ENCODE data around the gene IL6ST. TPM values are rescaled to one million over a fixed set of nuclear protein-coding genes. Genes with fewer than 3 reads are reported as not detected.

The IL6ST gene
- total RNA-seq, 4 donors from 2014 or later: 51.3 to 179 (median 136) TPM

- no peak for DNase-seq
- no peaks in the 10 kb centered on the region for H3K9me3 ChIP-seq
- H3K27me3 ChIP-seq: no peaks in the 10 kb centered on the region
- in situ Hi-C loops (cut with MboI; ENCODE audit: low pct_ligation_motif_present in 1 of 4, low pct_unique_long_range_greater_than_20kb in 1 of 4, low sequenced_read_pairs in 3 of 4): loop anchor here in 2 of 4 donors (25.0 kb wide), 2 partner anchors 263 to 913 kb away; no protein-coding TSS in a partner anchor
- no peak overlapping the region for H3K27ac ChIP-seq
- peaks cover 0 to 6% (median 0%) of the 10 kb centered on the region in 4 donors for H3K4me1 ChIP-seq
- WGBS, 2 donors (ENCODE audit: low coverage in 1 of 2): 97% methylated on average over 11 of the region's 11 CpGs; no CpG with 5 or more reads in 1 of the 2 donors
- intact Hi-C loops (cut with DNase I; ENCODE audit: low total_unique reads): no loop called here
- H3K36me3 ChIP-seq: no peaks in the 10 kb centered on the region
- TF ChIP-seq CTCF (IDR thresholded peaks at IDR 0.05) (no peak), EP300 (IDR thresholded peaks at IDR 0.05; ENCODE audit: low read depth) (no peak), POLR2A (IDR thresholded peaks at IDR 0.05) (no peak), POLR2AphosphoS5 (IDR thresholded peaks at IDR 0.05) (no peak)
- no peak overlapping the region for H3K4me3 ChIP-seq
Measured at GRCh38 chr5:55924744-55925143, 70.0 kb downstream of the IL6ST start.

- Histone ChIP-seq H3K27ac (no peak overlapping the region), H3K4me1 (peaks cover 0 to 6% (median 0%) of the 10 kb centered on the region in 4 donors), H3K27me3 (no peaks in the 10 kb centered on the region), H3K4me3 (peak overlapping the region in 1 of 4 donors; percentile 49), H3K9me3 (no peaks in the 10 kb centered on the region), H3K36me3 (no peaks in the 10 kb centered on the region)
- TF ChIP-seq CTCF (IDR thresholded peaks at IDR 0.05): no peak
- TF ChIP-seq POLR2A (IDR thresholded peaks at IDR 0.05): no peak
- no peak for TF ChIP-seq EP300 (IDR thresholded peaks at IDR 0.05; ENCODE audit: low read depth)
- in situ Hi-C loops (cut with MboI; ENCODE audit: low pct_ligation_motif_present in 1 of 4, low pct_unique_long_range_greater_than_20kb in 1 of 4, low sequenced_read_pairs in 3 of 4) (no loop called here), intact Hi-C loops (cut with DNase I; ENCODE audit: low total_unique reads) (no loop called here)
- 82 to 95% methylated on average over 3 to 9 of the region's 9 CpGs for WGBS, 2 donors (ENCODE audit: low coverage in 1 of 2)
- no peak for DNase-seq
Measured at GRCh38 chr5:55923865-55924500, 70.8 kb downstream of the IL6ST start.

- no peaks in the 10 kb centered on the region for H3K36me3 ChIP-seq
- WGBS, 2 donors (ENCODE audit: low coverage in 1 of 2): 44 to 48% methylated on average over 8 to 17 of the region's 17 CpGs
- H3K27ac ChIP-seq: no peak overlapping the region
- no peaks in the 10 kb centered on the region for H3K27me3 ChIP-seq
- H3K4me3 ChIP-seq: peak overlapping the region in 3 of 4 donors; percentile 18 to 49 (median 19)
- no peak for DNase-seq
- TF ChIP-seq EP300 (IDR thresholded peaks at IDR 0.05; ENCODE audit: low read depth) (no peak), CTCF (IDR thresholded peaks at IDR 0.05) (no peak), POLR2AphosphoS5 (IDR thresholded peaks at IDR 0.05) (no peak), POLR2A (IDR thresholded peaks at IDR 0.05) (no peak)
- in situ Hi-C loops (cut with MboI; ENCODE audit: low pct_ligation_motif_present in 1 of 4, low pct_unique_long_range_greater_than_20kb in 1 of 4, low sequenced_read_pairs in 3 of 4) (no loop called here), intact Hi-C loops (cut with DNase I; ENCODE audit: low total_unique reads) (no loop called here)
- H3K9me3 ChIP-seq: no peaks in the 10 kb centered on the region
- peaks cover 0 to 6% (median 0%) of the 10 kb centered on the region in 4 donors for H3K4me1 ChIP-seq
Measured at GRCh38 chr5:55923177-55923771, 71.5 kb downstream of the IL6ST start.

- H3K9me3 ChIP-seq: no peaks in the 10 kb centered on the region
- TF ChIP-seq POLR2AphosphoS5 (IDR thresholded peaks at IDR 0.05): no peak
- TF ChIP-seq EP300 (IDR thresholded peaks at IDR 0.05; ENCODE audit: low read depth): no peak
- no peak for TF ChIP-seq CTCF (IDR thresholded peaks at IDR 0.05)
- TF ChIP-seq POLR2A (IDR thresholded peaks at IDR 0.05): no peak
- no peaks in the 10 kb centered on the region for H3K27me3 ChIP-seq
- WGBS, 2 donors (ENCODE audit: low coverage in 1 of 2): 91 to 93% methylated on average over 3 to 4 of the region's 4 CpGs
- H3K4me1 ChIP-seq: peaks cover 0 to 6% (median 0%) of the 10 kb centered on the region in 4 donors
- intact Hi-C loops (cut with DNase I; ENCODE audit: low total_unique reads) (no loop called here), in situ Hi-C loops (cut with MboI; ENCODE audit: low pct_ligation_motif_present in 1 of 4, low pct_unique_long_range_greater_than_20kb in 1 of 4, low sequenced_read_pairs in 3 of 4) (no loop called here)
- DNase-seq: no peak
- H3K36me3 ChIP-seq: no peaks in the 10 kb centered on the region
- H3K27ac ChIP-seq: no peak overlapping the region
- no peak overlapping the region for H3K4me3 ChIP-seq
Measured at GRCh38 chr5:55921617-55922016, 73.1 kb downstream of the IL6ST start.

All from transverse colon (tissue), 4 donors.